DND-41 (cell line): ENCODE measurements around the gene PLEKHA7.

Experiments
- ATAC-seq: fragments of 200-7000 bp; cut with Tn5 transposase; 3 replicates; pipeline ENCODE4 v1.9.1; 2021; ENCODE audit warnings: low read depth; ENCODE audit not compliant: insufficient read depth
- DNase-seq: peaks from one replicate; pipeline ENCODE4 v3.0.0-alpha.2; 2020
- H2AFZ ChIP-seq: 2 replicates; pipeline ENCODE4 v1.6.0; 2012; ENCODE audit warnings: low read depth, low read length
- H3K27ac ChIP-seq: 2 replicates; pipeline ENCODE4 v1.5.1; 2012; ENCODE audit warnings: low read length, inconsistent platforms
- H3K27me3 ChIP-seq: fragments of 200-600 bp; sonication (generic); 2 replicates; pipeline ENCODE4 v1.6.0; 2012; ENCODE audit warnings: low read length, mild to moderate bottlenecking, inconsistent platforms; ENCODE audit not compliant: insufficient read depth, poor library complexity
- H3K36me3 ChIP-seq: 2 replicates; pipeline ENCODE4 v1.5.1; 2012; ENCODE audit warnings: low read length, inconsistent platforms; ENCODE audit not compliant: insufficient read depth
- H3K4me1 ChIP-seq: 2 replicates; pipeline ENCODE4 v1.5.1; 2012; ENCODE audit warnings: mild to moderate bottlenecking, low read length; ENCODE audit not compliant: insufficient read depth
- H3K4me2 ChIP-seq: 2 replicates; pipeline ENCODE4 v1.6.0; 2012; ENCODE audit warnings: mild to moderate bottlenecking, moderate library complexity, low read length, inconsistent platforms; ENCODE audit not compliant: insufficient read depth
- H3K4me3 ChIP-seq, 2 experiments: fragments of 200-600 bp in 1 of 2; shearing (Covaris generic) in 1 of 2; 2 replicates each; pipeline ENCODE4 v1.5.1; 2012 to 2016; ENCODE audit warnings: inconsistent platforms in 2 of 2, low read length in 2 of 2, mild to moderate bottlenecking in 2 of 2, low read depth in 1 of 2, moderate library complexity in 1 of 2
- H3K79me2 ChIP-seq: 2 replicates; pipeline ENCODE4 v1.6.0; 2012; ENCODE audit warnings: low read length, inconsistent platforms; ENCODE audit not compliant: insufficient read depth
- H3K9ac ChIP-seq: 2 replicates; pipeline ENCODE4 v1.6.0; 2012; ENCODE audit warnings: low read depth, mild to moderate bottlenecking, inconsistent platforms, low read length, moderate library complexity
- H3K9me3 ChIP-seq: 2 replicates; pipeline ENCODE4 v1.5.1; 2012; ENCODE audit warnings: low read length, moderate library complexity, mild to moderate bottlenecking, inconsistent platforms; ENCODE audit not compliant: insufficient read depth, severe bottlenecking
- H4K20me1 ChIP-seq: 2 replicates; pipeline ENCODE4 v1.6.0; 2012; ENCODE audit warnings: low read length; ENCODE audit not compliant: insufficient read depth
- EZH2 ChIP-seq: IDR thresholded peaks from 3 replicates; pipeline ENCODE4 v1.6.1; 2012; ENCODE audit warnings: borderline replicate concordance, low read depth, mild to moderate bottlenecking, moderate library complexity, low read length, inconsistent platforms; ENCODE audit not compliant: severe bottlenecking
- TF ChIP-seq, protein P1 (sequence below): IDR thresholded peaks from 2 replicates; pipeline ENCODE4 v1.5.1; 2012; ENCODE audit warnings: borderline replicate concordance, low read length, moderate library complexity, mild to moderate bottlenecking; ENCODE audit not compliant: poor library complexity, severe bottlenecking; ENCODE audit errors: extremely low read depth

Gene PLEKHA7

DNA sequence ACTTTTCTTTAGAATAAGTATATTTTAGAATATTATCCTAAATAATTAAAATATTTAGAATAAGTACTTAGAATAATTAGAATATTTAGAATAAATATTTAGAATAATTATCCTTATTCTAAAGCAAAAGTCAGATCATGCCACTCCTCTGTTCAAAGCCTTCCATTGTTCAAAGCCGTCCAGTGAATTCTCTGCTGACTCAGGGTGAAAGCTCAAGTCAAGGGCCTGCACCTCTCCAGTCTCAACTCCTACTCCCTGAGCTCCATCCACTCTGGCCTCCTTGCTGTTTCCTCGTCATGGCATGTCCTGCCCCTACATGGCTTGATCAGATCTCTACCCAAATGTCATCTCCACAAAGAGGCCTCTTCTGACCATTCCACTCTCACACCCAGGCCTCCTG is 30.0 kb downstream of the PLEKHA7 start:
- ATAC-seq = no peak

DNA sequence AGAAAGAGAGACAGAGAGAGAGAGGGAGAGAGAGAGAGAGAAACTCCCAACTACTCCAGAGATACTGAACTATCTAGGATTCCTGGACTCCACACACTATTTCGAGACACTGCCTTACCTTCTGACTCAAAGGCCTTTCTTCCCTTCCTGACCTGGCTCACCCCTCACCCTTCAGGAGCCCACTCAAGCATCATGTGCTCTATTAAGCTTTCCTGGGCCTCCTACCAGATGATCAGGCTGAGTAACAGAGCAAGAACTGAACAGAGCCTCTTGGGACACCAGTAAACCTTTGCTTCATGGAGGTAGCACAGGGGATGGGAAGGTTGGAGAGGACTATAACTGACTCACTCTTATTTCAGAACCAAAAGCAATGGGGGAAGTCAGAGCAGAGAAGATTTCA is 31.4 kb downstream of the PLEKHA7 start:
- H3K9ac ChIP-seq = no peak overlapping the region
- H3K4me1 ChIP-seq = peaks cover 8% of the 10 kb centered on the region; the same call in 1 of the 2 replicates
- no peaks in the 10 kb centered on the region for H3K36me3 ChIP-seq
- H3K79me2 ChIP-seq = no peaks in the 10 kb centered on the region
- no peaks in the 10 kb centered on the region for H4K20me1 ChIP-seq
- no peak overlapping the region for H3K4me2 ChIP-seq
- TF ChIP-seq, protein P1, sequence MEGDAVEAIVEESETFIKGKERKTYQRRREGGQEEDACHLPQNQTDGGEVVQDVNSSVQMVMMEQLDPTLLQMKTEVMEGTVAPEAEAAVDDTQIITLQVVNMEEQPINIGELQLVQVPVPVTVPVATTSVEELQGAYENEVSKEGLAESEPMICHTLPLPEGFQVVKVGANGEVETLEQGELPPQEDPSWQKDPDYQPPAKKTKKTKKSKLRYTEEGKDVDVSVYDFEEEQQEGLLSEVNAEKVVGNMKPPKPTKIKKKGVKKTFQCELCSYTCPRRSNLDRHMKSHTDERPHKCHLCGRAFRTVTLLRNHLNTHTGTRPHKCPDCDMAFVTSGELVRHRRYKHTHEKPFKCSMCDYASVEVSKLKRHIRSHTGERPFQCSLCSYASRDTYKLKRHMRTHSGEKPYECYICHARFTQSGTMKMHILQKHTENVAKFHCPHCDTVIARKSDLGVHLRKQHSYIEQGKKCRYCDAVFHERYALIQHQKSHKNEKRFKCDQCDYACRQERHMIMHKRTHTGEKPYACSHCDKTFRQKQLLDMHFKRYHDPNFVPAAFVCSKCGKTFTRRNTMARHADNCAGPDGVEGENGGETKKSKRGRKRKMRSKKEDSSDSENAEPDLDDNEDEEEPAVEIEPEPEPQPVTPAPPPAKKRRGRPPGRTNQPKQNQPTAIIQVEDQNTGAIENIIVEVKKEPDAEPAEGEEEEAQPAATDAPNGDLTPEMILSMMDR = no peak
- TF ChIP-seq EZH2 = no peak
- H3K4me3 ChIP-seq = no peak overlapping the region
- no peak overlapping the region for H2AFZ ChIP-seq
- no peaks in the 10 kb centered on the region for H3K9me3 ChIP-seq
- no peak overlapping the region for H3K27ac ChIP-seq
- no peak for ATAC-seq
- DNase-seq = no peak
- peaks cover 3% of the 10 kb centered on the region for H3K27me3 ChIP-seq

More for the DNA sequence above, 30.0 kb downstream of the PLEKHA7 start:
- Histone ChIP-seq H3K9ac (no peak overlapping the region), H3K9me3 (no peaks in the 10 kb centered on the region), H4K20me1 (no peaks in the 10 kb centered on the region), H3K79me2 (no peaks in the 10 kb centered on the region), H2AFZ (no peak overlapping the region), H3K36me3 (no peaks in the 10 kb centered on the region), H3K27me3 (peaks cover 3% of the 10 kb centered on the region), H3K27ac (no peak overlapping the region), H3K4me3 (no peak overlapping the region), H3K4me1 (peaks cover 8% of the 10 kb centered on the region; the same call in 1 of the 2 replicates), H3K4me2 (no peak overlapping the region)
- TF ChIP-seq EZH2 = no peak
- TF ChIP-seq, protein P1 = no peak
- no peak for DNase-seq

GRCh38 chr11:16982256-16982671 is 31.9 kb downstream of the PLEKHA7 start:
- DNase-seq = no peak
- Histone ChIP-seq H3K4me3 (no peak overlapping the region), H3K4me2 (no peak overlapping the region), H3K27me3 (peaks cover 6% of the 10 kb centered on the region), H4K20me1 (no peaks in the 10 kb centered on the region), H2AFZ (no peak overlapping the region), H3K4me1 (peaks cover 8% of the 10 kb centered on the region; the same call in 1 of the 2 replicates), H3K27ac (no peak overlapping the region), H3K36me3 (no peaks in the 10 kb centered on the region), H3K9me3 (no peaks in the 10 kb centered on the region), H3K9ac (no peak overlapping the region), H3K79me2 (no peaks in the 10 kb centered on the region)
- no peak for TF ChIP-seq EZH2
- TF ChIP-seq, protein P1 = no peak
- no peak for ATAC-seq
